MM.1S (cell line): Measurements from ENCODE around the gene CPD.

Experiments used
- EZH2phosphoT487 ChIP-seq: fragments of 300-600 bp; sonication (generic); IDR thresholded peaks from 2 replicates; pipeline ENCODE4 v1.6.1; 2018; ENCODE audit warnings: antibody characterized with exemption, low read length
- TF ChIP-seq, protein P1 (sequence below): fragments of 300-600 bp; sonication (generic); IDR thresholded peaks from 2 replicates; pipeline ENCODE4 v1.5.1; 2016; ENCODE audit warnings: antibody characterized with exemption, low read length, mixed read lengths

GRCh38 chr17:30472238-30472890 is 93.6 kb downstream of the CPD start:
- TF ChIP-seq, protein P1, sequence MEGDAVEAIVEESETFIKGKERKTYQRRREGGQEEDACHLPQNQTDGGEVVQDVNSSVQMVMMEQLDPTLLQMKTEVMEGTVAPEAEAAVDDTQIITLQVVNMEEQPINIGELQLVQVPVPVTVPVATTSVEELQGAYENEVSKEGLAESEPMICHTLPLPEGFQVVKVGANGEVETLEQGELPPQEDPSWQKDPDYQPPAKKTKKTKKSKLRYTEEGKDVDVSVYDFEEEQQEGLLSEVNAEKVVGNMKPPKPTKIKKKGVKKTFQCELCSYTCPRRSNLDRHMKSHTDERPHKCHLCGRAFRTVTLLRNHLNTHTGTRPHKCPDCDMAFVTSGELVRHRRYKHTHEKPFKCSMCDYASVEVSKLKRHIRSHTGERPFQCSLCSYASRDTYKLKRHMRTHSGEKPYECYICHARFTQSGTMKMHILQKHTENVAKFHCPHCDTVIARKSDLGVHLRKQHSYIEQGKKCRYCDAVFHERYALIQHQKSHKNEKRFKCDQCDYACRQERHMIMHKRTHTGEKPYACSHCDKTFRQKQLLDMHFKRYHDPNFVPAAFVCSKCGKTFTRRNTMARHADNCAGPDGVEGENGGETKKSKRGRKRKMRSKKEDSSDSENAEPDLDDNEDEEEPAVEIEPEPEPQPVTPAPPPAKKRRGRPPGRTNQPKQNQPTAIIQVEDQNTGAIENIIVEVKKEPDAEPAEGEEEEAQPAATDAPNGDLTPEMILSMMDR, result no peak
- no peak for TF ChIP-seq EZH2phosphoT487
